CD4-positive, alpha-beta T cell treated with Interleukin-17A for 1 hour (primary cell): ENCODE results near the gene RTN4.
A peak's percentile ranks its signal among the peaks of the same experiment; 100 is the strongest.

Source experiments
- DNase-seq: peaks from one replicate; pipeline ENCODE4 v3.0.0-alpha.2; 2020

The RTN4 gene

GRCh38 chr2:54946220-54946805 lies 103.9 kb downstream of the RTN4 start:
- no peak for DNase-seq

GRCh38 chr2:54945391-54946219 lies 104.6 kb downstream of the RTN4 start:
- no peak for DNase-seq

- no peak for DNase-seq
Measured at GRCh38 chr2:54944724-54945326, 105.4 kb downstream of the RTN4 start.

GRCh38 chr2:54942373-54942772 lies 107.9 kb downstream of the RTN4 start:
- peak; percentile 65 for DNase-seq

- DNase-seq = no peak
Measured at GRCh38 chr2:54941248-54941984, 108.8 kb downstream of the RTN4 start.

- DNase-seq = no peak
Measured at GRCh38 chr2:54940723-54941122, 109.5 kb downstream of the RTN4 start.

DNA sequence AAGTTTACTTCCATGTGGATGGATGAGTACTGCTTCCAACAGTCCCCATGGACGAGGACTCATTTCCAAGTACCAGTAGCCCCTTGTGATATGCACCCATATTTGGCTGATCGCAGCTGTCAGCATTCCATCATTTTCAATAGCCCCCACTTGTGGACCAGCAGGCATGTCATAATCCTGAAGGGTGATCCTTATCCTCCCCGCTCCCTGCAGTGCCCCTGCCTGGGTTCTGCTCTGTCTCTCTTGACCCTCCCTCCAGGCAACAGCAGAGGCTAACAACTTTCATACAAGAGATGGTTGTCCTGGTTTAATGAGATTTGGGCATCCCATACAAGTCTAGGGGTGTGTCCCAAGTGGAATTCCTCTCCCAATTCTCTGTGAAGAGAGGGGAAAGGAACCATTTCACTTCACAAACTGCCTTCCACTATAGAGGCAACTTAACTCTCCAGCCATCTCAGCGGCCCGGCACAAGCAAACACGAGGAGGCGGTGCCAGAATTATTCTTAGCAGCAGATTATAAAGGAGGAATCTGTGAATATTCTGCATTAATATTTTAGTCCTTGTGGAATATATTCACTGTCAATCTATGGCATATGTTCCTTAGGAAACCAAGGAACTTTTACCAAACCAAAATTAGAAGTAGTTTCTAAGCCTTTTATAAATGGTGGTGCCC lies 110.7 kb downstream of the RTN4 start:
- DNase-seq = no peak

DNA sequence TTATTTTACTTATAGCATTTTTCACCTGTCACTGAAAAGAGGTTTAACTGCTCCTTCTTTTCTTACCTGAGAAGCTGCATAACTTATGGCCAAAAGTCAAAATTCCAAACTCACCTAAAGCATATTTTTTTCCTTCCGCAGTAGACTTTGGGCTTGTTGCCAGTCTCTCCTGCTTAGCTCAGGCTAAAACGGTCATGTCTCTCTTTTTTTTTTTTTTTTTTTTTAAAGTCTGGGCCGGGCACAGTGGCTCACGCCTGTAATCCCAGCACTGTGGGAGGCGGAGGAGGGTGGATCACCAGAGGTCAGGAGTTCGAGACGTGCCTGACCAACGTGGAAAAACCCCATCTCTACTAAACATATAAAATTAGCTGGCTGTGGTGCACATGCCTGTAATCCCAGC lies 113.5 kb downstream of the RTN4 start:
- DNase-seq = no peak

DNA sequence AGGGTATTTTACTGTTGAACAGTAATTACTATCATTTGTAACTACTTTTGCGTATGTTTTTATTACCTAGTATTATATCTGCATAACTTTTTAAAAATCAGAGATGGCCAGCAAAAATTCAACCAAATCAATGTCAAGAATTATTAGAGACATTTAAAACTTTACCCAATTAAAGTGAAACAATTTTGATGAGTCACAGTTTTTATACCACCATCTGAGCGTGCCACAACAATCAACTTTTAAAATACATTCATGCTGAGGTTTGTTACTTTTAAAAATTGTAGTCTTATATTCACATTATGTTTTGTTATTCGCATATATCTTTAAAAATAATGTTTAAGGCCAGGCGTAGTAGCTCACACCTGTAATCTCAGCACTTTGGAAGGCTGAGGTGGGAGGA lies 114.9 kb downstream of the RTN4 start:
- no peak for DNase-seq

DNA sequence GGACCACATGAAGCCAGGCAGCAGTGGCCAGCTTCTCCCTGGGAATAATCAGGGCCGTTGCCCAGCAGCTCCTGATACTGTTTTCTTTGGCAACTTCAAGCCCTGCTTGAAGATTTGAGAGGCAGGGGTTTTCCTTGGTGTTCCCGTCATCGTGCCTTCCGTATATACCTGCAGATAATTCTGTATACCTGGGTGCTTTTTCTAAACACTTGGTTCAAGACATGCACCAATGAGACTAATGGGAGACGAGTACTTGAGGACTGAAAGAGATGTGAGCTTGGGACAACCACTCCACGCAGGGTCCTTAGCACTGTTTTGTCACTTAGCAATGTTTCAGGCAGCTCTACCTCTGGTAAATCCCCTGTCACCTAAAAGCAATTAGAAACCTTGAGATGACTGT lies 118.8 kb downstream of the RTN4 start:
- DNase-seq = no peak

DNA sequence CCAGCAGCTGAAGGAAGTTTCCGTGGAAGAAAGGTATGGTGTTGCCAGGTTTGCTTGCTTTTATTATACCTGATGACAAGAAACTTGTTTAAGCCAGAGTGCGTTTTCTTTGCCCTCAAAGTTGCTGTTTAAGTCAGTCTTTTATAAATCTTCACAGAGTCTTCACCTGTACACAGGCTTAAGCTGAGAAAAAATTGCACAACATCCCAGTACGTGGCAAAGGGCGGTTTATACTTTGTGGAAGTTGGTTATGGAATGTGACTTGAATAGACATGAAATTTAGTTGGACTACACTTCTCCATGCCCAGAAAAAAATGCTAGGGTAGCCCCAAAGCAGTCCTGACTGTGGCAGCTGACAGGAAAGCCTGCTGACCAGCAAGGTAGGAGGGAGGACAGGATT lies 121.5 kb downstream of the RTN4 start:
- no peak for DNase-seq

DNA sequence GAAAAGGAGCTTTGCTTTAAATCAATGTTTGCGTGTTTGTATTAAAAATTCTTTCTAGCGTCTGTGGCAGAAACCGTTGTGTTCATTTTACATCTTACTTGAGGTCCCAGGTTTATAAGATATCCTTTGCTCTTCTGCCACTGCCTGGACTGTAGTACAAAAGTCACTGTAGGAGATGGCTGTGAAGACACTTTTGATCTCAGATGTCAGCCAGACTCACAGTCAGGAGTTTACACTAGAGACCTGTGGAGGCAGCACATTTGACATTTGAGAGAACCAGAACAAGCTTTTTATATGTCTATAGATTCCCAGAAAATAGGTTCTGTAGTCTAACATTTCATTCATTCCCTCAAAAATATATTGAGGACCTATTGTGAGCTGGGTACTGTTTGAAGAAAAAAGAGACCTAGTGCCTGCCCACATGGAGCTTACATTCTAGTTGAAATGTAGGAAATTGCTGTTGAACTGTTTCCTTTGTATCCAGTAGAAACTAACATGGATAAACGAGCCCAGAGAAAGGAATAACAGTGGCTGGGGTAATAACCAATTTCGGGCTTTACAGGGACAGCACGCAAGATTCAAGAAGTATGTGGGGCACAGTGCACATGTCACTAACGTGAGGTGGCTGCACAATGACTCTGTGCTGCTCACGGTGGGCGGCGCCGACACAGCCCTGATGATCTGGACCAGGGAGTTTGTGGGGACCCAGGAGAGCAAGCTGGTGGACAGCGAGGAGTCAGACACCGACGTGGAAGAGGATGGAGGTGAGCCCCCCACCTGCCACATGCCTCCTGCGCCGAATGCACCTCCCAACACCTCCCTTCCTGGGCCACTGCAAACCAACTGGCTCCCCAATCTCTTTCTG lies 122.3 kb downstream of the RTN4 start:
- DNase-seq = no peak

GRCh38 chr2:54927085-54927750 lies 123.0 kb downstream of the RTN4 start:
- DNase-seq = no peak

GRCh38 chr2:54925022-54925421 lies 125.2 kb downstream of the RTN4 start:
- no peak for DNase-seq

GRCh38 chr2:54924121-54924520 lies 126.1 kb downstream of the RTN4 start:
- DNase-seq = no peak
